ENCODE results near the gene EIF2S2.

DNA sequence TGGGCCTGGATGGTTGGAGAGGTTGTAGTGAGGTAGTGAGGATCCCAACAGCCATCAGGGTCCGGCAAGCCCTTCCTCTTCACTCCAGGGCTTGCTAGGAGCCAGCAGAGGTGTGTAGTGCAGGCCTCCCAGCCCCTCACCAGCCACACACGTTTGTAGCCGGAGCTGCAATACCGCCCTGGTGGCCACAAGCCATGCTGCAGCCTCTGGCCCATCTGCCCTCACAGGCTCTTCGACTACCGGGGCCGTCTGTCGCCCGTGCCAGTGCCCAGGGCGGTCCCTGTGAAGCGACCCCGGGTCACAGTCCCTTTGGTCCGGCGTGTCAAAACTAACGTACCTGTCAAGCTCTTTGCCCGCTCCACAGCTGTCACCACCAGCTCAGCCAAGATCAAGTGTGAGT is 36.4 kb downstream of the EIF2S2 start:
- TF ChIP-seq POLR2A (IDR thresholded peaks at IDR 0.05): no peak
- TF ChIP-seq, protein P1, sequence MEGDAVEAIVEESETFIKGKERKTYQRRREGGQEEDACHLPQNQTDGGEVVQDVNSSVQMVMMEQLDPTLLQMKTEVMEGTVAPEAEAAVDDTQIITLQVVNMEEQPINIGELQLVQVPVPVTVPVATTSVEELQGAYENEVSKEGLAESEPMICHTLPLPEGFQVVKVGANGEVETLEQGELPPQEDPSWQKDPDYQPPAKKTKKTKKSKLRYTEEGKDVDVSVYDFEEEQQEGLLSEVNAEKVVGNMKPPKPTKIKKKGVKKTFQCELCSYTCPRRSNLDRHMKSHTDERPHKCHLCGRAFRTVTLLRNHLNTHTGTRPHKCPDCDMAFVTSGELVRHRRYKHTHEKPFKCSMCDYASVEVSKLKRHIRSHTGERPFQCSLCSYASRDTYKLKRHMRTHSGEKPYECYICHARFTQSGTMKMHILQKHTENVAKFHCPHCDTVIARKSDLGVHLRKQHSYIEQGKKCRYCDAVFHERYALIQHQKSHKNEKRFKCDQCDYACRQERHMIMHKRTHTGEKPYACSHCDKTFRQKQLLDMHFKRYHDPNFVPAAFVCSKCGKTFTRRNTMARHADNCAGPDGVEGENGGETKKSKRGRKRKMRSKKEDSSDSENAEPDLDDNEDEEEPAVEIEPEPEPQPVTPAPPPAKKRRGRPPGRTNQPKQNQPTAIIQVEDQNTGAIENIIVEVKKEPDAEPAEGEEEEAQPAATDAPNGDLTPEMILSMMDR (IDR thresholded peaks at IDR 0.05): peak in 1 of 6 experiments; percentile 16
